SK-N-MC (cell line): ENCODE measurements around the gene HINT1.

ENCODE experiments used
- FOXP2 ChIP-seq: optimal IDR thresholded peaks from 2 replicates; pipeline ENCODE3; 2011; ENCODE audit warnings: mild to moderate bottlenecking, moderate library complexity; ENCODE audit not compliant: insufficient read depth; ENCODE audit errors: extremely low read length, control extremely low read depth
- POLR2AphosphoS5 ChIP-seq: IDR thresholded peaks from 2 replicates; pipeline ENCODE4 v1.6.1; 2012; ENCODE audit warnings: mild to moderate bottlenecking, low read depth, low read length, borderline replicate concordance

GRCh38 chr5:131150408-131150807 is 14.6 kb downstream of the HINT1 start:
- no peak for TF ChIP-seq POLR2AphosphoS5
- no peak for TF ChIP-seq FOXP2
